Progenitor cell of endocrine pancreas (in vitro differentiated cells): Measurements from ENCODE around the gene UIMC1. TPM values are rescaled to one million over a fixed set of nuclear protein-coding genes. Genes with fewer than 3 reads are reported as not detected.

Experiments
- DNase-seq: peaks from one replicate; pipeline ENCODE4 v3.0.0; 2021; ENCODE audit warnings: low spot score; ENCODE audit not compliant: unreplicated experiment
- H3K27ac Mint-ChIP-seq: 2 replicates; pipeline ENCODE4 v1.8.0; 2021; ENCODE audit warnings: mild to moderate bottlenecking, moderate library complexity, mixed read lengths
- H3K27me3 Mint-ChIP-seq: 2 replicates; pipeline ENCODE4 v1.8.0; 2021; ENCODE audit warnings: mixed read lengths
- H3K36me3 Mint-ChIP-seq: 2 replicates; pipeline ENCODE4 v1.8.0; 2022; ENCODE audit warnings: mixed read lengths; ENCODE audit not compliant: insufficient read depth
- H3K4me1 Mint-ChIP-seq: 2 replicates; pipeline ENCODE4 v1.8.0; 2021; ENCODE audit warnings: low read depth, mixed read lengths
- H3K4me3 Mint-ChIP-seq: 2 replicates; pipeline ENCODE4 v1.8.0; 2021; ENCODE audit warnings: low read depth, mild to moderate bottlenecking, moderate library complexity, mixed read lengths
- H3K9me3 Mint-ChIP-seq: 2 replicates; pipeline ENCODE4 v1.8.0; 2021; ENCODE audit warnings: low read depth, mixed read lengths
- total RNA-seq: library from RNA; stranded (reverse); gene quantifications from 2 replicates; pipeline ENCODE4 v1.2.1, GENCODE V29; 2021
- TF ChIP-seq, protein P1 (sequence below): fragments of 200-600 bp; sonication (generic); IDR thresholded peaks from one replicate; pipeline ENCODE4 v1.5.0; 2021; ENCODE audit warnings: antibody characterized with exemption, mild to moderate bottlenecking; ENCODE audit not compliant: unreplicated experiment

Gene UIMC1
- total RNA-seq, 1 donor from 2014 or later, result 47.4 TPM

DNA sequence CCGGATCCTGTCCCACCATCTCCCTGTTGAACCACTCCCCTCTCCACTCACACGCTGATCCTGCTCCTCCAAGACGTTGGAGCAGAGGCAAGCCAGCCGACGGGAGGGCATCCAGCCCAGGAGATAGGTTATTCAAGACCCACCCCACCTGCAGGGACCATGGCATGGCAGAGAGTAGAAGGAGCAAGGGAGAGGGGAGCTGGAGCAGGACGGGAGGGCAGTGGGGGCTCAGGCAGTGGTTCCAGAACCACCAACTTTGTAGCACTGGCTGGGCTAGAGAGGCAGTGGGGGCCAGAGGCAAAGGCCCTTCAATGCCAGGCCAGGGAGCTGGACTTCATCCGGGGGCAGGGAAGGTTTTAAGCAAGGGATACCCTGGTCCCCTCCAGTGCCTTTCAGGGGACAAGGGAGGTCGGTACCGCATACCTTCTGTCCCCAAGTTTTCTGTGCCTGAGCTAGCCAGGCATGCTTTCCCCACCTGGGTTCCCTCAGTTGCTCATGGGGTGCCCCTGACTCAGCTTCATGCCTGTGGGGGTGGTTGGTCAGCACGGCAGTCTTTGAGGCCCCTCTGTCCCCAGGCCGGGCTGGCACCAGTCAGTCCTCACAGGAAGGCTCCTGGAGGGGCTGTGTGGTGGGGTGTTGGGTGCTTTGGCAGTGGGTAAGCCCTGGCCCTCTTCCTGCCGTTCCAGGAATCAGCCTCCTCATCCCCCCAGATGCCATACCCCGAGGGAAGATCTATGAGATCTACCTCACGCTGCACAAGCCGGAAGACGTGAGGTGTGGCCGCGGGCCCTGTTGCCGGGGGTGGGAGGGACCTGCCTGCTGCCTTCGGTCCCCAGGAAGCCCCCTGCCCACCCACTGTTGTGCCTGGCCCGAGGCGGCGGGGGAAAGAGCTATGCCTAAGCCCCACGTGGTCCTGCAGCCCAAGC is 129.8 kb downstream of the UIMC1 start:
- H3K27ac Mint-ChIP-seq, result no peak overlapping the region
- TF ChIP-seq, protein P1, sequence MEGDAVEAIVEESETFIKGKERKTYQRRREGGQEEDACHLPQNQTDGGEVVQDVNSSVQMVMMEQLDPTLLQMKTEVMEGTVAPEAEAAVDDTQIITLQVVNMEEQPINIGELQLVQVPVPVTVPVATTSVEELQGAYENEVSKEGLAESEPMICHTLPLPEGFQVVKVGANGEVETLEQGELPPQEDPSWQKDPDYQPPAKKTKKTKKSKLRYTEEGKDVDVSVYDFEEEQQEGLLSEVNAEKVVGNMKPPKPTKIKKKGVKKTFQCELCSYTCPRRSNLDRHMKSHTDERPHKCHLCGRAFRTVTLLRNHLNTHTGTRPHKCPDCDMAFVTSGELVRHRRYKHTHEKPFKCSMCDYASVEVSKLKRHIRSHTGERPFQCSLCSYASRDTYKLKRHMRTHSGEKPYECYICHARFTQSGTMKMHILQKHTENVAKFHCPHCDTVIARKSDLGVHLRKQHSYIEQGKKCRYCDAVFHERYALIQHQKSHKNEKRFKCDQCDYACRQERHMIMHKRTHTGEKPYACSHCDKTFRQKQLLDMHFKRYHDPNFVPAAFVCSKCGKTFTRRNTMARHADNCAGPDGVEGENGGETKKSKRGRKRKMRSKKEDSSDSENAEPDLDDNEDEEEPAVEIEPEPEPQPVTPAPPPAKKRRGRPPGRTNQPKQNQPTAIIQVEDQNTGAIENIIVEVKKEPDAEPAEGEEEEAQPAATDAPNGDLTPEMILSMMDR, result no peak
- no peak for DNase-seq
- no peak overlapping the region for H3K4me3 Mint-ChIP-seq
- no peaks in the 10 kb centered on the region for H3K4me1 Mint-ChIP-seq
- no peaks in the 10 kb centered on the region for H3K36me3 Mint-ChIP-seq
- no peaks in the 10 kb centered on the region for H3K9me3 Mint-ChIP-seq
- H3K27me3 Mint-ChIP-seq, result peaks cover 23% of the 10 kb centered on the region

DNA sequence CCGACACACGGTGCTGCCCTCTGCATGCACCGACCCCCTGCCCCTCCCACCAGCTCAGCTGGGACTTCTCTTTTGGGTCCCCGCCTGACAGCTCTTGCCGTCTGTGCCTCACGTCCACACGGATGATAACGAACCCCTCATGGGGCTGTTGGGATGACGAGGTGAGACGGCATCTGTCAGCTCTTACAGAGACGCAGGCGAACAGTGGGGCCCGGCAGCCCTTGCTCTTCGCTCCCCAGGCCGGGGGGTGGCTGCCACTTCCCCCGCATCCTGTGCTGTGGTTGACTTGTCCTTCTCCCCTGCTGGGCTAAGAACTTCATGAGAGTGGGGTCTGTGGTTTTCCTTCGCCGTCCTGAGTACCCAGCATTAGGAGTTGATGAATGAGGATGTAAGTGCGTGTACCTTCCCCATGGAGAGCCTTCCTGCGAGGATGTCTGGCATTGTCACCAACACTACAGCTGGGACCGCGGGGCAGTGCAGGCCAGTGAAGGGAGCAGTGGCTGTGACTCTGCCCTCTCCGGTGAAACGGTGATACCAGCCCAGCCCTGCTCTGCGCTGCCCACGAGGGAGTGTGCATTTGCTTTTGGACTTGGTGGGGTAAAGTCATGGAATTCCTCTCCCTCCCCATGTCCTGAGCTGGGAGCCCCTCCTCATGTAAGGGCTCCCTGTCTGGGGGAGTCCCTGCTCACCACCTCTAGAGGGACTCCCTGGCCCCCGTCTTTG is 130.6 kb downstream of the UIMC1 start:
- Mint-ChIP-seq H3K9me3 (no peaks in the 10 kb centered on the region), H3K36me3 (no peaks in the 10 kb centered on the region), H3K4me3 (no peak overlapping the region), H3K4me1 (no peaks in the 10 kb centered on the region), H3K27ac (no peak overlapping the region), H3K27me3 (peaks cover 23% of the 10 kb centered on the region)
- TF ChIP-seq, protein P1, result no peak
- DNase-seq, result no peak

DNA sequence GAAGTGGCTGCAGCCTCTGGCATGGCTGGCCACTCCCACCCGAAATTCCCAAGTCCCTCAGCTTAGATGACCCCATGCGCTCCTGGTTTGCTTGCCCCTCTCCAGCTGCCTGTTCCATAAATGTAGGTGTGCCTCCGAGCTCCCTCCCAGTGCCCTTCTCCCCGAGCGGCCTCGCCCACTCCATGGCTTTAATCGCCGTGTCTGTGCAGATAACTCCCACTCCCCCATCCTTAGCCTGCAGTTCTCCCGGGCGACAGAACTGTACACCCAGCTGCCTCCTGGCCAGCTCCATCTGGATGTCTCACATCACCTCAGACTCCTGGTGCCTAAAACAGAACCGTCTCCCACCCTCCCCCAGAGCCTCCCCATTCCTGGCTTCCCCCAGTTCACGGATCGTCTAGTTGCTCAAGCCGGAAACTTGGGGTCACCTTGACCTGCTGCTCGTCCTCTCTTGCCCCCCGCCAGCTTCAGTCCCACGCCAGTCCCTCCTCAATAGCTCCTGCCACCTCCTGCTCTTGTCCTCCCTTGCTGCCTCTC is 131.5 kb downstream of the UIMC1 start:
- H3K4me3 Mint-ChIP-seq, result no peak overlapping the region
- TF ChIP-seq, protein P1, result no peak
- H3K4me1 Mint-ChIP-seq, result no peaks in the 10 kb centered on the region
- H3K9me3 Mint-ChIP-seq, result no peaks in the 10 kb centered on the region
- H3K27ac Mint-ChIP-seq, result no peak overlapping the region
- no peaks in the 10 kb centered on the region for H3K36me3 Mint-ChIP-seq
- H3K27me3 Mint-ChIP-seq, result peaks cover 23% of the 10 kb centered on the region
- no peak for DNase-seq

DNA sequence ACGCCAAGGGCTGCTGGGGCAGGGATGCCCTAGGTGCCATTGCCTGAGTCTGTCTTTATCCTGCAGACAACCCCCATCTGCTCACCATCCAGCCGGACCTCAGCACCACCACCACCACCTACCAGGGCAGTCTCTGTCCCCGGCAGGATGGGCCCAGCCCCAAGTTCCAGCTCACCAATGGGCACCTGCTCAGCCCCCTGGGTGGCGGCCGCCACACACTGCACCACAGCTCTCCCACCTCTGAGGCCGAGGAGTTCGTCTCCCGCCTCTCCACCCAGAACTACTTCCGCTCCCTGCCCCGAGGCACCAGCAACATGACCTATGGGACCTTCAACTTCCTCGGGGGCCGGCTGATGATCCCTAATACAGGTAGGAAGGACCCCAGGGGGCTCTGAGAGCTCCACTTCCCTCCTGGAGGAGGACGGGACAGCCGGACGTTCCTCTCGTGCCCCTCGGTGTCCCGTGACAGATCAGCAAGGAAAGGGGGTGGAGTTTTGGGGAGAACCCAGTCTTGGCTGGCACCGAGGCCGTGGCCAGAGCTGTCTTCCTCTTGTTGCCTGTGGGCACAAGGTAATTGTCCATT is 132.3 kb downstream of the UIMC1 start:
- DNase-seq, result no peak
- peaks cover 25% of the 10 kb centered on the region for H3K27me3 Mint-ChIP-seq
- H3K9me3 Mint-ChIP-seq, result no peaks in the 10 kb centered on the region
- no peak overlapping the region for H3K4me3 Mint-ChIP-seq
- peaks cover 2% of the 10 kb centered on the region for H3K4me1 Mint-ChIP-seq
- no peak overlapping the region for H3K27ac Mint-ChIP-seq
- TF ChIP-seq, protein P1, result no peak
- H3K36me3 Mint-ChIP-seq, result no peaks in the 10 kb centered on the region
